Activated gamma-delta T cell treated with anti-CD3 and anti-CD28 coated beads, Interleukin-2, amount 50 U/mL, for 16 hours (primary cell): ENCODE measurements around the gene UBALD2.
A peak's percentile ranks its signal among the peaks of the same experiment; 100 is the strongest.
"Not testable (repeated sequence)": the region's sequence is repeated elsewhere in the genome, so short reads cannot be mapped to it uniquely, and the experiment has no call there.

Experiments used
- DNase-seq: peaks from one replicate; pipeline ENCODE4 v3.0.0-alpha.2; 2020; ENCODE audit warnings: low read depth

Gene UBALD2

DNA sequence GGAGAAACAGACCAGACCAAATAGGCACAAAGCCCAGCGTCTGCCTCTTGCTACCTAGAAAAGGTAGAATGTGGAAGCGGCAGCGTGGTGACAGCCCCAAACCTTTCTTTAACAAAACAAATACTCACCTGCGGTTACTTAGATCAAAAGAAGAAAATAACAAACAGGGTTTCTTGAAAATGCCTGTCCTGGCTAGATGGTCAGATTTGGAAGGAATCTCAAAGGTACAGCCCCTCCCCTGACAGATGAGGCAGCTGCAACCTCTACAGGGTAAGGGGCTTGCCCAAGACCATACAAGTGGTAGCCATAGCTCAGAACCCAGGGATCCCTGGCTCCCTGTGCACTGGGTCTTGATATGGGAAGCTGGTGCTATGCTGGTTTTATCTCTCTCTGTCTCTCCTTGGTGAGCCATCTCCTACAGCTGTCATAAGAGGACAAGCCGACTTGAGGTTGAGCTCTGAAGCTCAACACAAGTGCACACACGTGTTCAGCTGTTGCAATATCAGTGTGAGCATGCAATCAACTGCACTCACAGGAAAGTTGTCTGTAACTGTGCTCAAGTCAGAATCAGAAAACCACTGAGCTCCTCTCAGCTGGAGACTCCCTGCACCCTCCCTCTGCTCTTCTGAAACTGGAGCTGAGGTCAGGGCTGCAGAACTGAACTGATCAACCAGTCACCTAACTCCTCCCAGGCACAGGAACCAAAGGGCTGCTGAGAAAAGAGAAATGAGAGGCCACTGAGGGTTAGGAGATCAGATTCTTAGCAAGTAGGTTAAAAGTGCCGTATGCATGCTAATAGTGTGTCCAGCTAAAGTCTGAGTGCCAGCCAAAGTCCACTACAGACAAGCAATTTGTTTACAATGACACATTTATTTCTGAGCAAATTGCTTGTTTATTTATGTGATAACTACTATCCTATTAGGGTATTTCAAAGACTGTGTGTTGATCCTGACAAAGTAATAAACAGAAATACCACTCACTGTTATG is 18.8 kb upstream of the UBALD2 start:
- no peak for DNase-seq

DNA sequence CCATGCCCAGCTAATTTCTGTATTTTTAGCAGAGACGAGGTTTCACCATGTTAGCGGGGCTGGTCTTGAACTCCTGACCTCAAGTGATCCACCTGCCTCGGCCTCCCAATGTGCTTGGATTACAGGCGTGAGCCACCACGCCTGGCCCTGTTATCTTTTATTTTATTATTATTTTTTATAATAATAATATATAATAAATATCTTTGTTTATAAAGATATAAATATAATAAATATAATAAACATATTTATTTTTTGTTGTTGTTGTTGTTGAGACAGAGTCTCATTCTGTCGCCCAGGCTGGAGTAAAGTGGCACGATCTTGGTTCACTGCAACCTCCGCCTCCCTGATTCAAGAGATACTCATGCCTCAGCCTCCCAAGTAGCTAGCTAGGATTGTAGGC is 17.8 kb upstream of the UBALD2 start:
- DNase-seq = no peak

DNA sequence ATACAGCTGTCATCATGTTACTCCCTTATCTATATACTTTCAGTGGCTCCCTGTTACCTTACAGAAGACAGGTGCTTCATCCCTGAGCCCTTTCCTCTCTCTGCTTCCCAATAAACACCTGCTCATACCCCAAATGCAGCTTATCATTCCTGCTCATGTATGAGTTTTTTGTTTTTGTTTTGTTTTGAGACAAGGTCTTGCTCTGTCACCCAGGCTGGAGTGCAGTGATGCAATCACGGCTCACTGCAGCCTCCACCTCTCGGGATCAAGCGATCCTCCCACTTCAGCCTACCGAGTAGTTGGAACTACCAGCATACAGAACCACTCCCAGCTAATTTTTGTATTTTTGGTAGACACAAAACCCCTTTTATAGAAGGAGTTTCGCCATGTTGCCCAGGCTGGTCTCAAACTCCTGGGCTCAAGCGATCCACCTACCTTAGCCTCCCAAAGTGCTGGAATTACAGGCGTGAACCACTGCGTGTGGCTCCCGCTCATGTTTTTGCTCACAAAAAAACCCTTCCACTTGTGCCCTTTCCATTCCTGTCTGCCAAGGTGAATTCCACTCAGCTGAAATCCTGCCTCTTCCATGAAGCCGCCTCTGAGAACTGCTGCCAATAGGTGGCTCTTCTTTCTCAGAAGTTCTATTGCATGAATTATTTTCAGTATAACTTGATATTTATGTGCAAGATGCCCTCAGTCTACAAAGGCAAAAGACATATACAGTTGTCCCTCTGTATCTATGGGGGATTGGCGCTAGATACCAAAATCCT is 16.9 kb upstream of the UBALD2 start:
- DNase-seq = no peak

DNA sequence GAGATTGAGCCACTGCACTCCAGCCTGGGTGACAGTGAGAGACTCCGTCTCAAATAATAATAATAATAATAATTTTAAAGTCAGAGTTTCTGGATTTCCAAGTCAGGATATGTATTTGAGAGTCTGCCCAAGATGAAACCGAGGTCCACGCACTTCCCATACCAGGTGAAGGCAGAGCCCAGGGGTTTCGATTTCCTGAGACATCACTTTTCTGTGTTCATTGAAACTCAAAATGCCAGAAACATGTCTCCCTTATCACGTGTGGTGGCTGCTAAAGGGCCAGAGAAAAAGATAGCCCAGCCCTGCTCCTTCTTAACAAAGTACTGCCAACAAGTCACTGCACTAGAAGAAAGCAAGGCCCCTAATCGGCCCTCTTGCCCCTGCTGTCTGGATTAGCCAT is 15.0 kb upstream of the UBALD2 start:
- DNase-seq = no peak

DNA sequence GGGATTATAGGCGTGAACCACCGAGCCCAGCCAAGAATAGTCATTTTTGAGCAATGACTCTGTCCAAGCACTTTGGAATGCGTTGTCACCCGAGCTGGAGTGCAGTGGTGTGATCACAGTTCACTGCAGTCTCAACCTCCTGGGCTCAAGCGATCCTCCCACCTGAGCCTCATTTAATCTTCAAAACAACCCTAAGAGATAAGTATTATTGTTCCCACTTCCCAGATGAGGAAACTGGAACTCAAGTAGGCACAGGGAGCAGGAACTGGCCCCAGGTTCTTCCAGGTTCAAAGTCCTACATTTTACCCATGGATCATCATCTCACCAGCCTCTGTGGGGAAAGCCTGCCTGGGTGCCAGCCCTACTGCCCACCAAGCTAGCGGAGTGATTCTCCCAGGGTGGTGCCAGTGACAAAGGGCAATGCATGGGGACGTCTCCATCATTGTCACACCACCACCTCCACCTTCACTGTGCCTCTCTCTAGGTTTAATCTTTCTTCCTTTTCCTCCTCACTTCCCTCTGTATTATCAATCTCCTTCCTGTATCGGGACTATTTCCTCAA is 13.6 kb upstream of the UBALD2 start:
- no peak for DNase-seq

- no peak for DNase-seq
These were observed 12.9 kb upstream of the UBALD2 start for GRCh38 chr17:76252040-76252954.

DNA sequence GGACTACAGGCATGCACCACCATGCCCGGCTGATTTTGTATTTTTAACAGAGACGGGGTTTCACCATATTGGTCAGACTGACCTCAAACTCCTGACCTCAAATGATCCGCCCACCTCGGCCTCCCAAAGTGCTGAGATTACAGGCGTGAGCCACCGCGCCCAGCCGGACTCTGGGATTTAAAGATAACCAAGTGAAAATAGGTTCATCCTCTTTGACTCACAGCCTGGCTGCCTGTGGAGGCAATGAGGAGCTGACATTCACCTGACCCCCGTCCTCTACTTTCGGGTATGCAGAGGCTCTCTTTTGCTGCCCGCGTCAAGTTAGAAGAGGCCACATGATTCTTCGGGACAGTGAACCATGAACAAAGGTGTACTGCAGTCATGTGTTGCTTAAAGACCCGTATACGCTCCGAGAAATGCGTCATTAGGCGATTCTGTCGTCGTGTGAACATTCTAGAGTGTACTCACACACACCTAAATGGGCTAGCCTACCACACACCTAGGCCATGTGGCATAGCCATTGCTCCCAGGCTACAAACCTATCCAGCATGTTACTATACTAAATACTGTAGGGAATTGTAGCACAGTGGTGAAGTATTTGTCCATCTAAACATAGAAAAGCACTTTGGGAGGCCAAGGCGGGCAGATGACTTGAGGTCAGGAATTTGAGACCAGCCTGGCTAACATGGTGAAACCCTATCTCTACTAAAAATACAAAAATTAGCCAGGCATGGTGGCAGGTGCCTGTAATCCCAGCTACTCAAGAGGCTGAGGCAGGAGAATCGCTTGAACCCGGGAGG is 12.0 kb upstream of the UBALD2 start:
- DNase-seq = not testable (repeated sequence)

DNA sequence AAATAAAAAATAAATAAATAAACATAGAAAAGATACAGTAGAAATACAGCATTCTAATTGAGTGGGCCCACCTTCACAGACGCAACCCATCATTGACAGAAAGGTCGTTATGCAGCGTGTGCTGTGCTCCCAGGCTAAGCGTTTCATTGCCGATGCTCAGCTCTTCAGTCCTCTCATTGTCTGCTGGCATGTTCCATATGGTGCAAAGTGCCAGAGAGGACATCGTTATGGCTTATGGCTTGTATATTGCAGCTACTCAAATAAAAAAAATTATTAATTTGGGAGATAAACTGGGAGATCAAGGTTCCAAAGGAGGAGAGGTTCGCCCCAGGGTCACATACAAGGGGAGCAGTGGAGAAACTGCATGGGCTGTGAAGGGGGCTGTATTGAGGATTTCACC is 11.3 kb upstream of the UBALD2 start:
- no peak for DNase-seq

GRCh38 chr17:76254275-76254674 is 10.9 kb upstream of the UBALD2 start:
- DNase-seq = no peak

DNA sequence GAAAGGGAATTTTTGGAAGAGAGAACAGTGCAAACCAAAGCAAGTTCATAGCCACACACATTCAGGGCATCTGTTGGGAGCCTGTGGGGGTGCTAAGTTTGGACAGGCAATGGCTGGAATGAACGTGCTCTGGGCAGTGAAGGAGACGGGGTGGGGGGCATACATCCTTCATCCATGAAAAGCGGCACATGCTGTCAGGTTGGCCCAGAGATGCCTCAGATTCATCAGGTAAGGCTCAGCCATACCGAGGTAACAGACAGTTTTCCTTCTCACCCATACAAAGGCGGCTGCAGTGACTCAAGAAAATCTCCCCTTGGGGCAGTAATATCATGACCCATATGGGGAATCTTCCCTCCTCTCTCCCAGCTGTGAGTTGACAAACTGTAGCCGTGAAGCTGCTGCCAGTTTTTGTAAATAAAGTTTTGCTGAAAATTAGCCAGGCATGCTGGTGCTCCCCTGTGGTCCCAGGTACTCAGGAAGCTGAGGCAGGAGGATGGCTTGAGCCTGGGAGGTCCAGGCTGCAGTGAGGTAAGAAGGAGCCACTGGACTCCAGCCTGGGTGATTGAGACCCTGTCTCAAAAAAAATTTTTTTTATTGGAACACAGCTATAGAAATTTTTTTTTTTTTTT is 9.2 kb upstream of the UBALD2 start:
- DNase-seq = no peak

GRCh38 chr17:76256430-76257050 is 8.6 kb upstream of the UBALD2 start:
- DNase-seq = not testable (repeated sequence)

- DNase-seq = no peak
These were observed 4.9 kb upstream of the UBALD2 start for GRCh38 chr17:76260220-76260619.

GRCh38 chr17:76260669-76261068 is 4.5 kb upstream of the UBALD2 start:
- DNase-seq = no peak

DNA sequence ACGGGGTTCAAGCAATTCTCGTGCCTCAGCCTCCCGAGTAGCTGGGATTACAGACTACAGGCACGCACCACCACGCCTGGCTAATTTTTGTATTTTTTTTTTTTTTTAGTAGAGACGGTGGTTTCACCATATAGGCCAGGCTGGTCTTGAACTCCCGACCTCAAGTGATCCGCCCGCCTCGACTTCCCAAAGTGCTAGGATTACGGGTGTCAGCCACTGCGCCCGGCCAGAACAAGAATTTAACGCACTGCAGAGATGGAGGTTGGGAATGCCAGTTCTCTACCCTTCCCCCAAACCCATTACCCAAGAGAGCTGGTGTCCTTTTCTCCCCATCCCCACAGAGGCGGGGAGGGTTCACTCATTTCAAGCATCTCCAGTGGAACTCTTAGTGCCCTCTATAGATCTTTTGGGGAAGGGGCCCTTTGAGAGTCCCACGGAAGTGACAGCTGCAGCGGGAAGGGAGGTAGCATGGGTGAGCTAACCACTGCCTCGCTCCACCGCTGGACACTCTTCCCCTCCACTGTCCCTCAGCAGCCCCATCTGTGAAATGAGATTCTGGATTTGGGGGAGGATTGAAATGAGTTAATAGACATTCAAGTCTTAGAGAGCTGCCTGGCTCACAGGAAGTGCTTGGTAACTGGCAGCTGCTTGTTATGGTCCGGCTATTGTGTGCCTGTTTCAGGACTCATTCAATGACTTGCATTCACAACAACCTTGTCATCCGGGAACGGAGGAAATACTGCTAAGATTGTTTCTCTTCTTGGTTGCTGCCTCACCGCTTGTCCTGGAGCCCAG is 3.5 kb upstream of the UBALD2 start:
- DNase-seq = no peak

DNA sequence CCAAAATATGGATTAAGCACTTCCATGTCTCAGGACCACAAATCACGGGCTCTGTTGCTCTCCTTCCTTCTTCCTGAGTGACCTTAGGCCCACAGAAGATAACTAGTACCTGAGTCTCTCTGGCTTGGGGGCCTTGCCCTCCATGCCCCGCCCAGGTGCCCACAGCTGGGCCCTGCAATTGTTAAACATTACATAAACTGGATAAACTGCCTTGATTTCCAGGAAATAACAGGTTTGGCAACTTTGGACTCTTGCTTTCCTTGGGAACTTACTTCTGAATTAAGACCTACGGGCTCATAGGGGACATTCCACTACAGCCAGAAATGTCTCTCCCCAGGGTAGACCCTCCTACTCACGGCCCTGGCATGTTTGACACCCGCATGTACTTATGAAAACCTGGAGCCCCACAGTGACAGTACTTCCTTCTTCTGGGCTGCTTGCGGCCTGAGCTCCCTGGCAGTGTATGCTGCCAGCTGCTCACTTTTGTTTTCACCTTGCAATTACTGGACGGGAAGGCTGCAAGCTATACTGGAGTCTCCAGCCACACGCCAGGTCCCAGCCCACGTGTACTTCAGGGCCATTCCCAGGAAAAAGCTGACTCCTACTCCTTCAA is 2.3 kb upstream of the UBALD2 start:
- no peak for DNase-seq

DNA sequence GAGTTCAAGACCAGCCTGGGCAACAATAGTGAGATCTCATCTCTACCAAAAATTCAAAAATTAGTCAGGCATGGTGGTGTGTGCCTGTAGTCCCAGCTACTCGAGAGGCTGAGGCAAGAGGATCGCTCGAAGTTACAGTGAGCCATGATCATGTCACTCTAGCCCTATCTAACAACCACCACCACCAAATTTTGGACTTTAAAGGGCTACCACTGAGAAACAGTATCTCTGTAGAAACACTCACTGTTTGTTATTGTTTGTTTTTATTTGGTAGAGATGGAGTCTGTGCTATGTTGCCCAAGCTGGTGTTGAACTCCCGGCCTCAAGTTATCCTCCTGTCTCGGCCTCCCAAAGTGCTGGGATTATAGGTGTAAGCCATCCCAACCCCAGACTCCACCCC is 1.3 kb upstream of the UBALD2 start:
- DNase-seq = no peak

GRCh38 chr17:76264425-76264754 is 758 bp upstream of the UBALD2 start:
- DNase-seq = no peak

DNA sequence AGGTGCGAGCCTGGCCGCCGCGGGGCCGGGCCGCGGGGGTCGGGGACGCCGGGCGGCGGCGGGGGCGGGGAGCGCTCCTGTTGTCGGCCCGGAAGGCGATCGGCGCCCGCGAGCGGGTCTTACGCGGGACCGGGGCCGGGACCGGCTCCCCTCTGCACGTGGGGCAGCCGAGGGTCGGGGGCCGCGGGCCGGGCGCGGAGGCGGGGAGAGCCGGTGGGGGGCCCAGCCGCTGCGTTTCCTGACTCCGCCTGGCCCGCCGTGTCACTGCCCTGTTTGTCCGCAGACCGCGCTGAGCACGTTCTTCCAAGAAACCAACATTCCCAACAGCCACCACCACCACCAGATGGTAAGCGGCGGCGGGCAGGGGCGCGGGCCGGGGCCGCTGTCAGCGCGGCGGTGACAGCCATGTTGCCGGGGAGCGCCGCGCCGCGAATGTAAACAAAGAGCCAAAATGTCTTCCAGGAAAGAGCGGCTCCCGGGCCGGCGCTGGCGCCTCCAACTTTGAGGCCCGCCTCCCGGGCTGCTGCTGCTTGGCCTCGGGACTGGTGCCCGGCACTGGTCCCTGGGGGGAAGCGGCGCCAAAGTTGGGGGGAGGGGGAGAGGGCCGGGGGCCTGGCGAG is 586 bp downstream of the UBALD2 start:
- peak; percentile 36 for DNase-seq
